GM10847 (cell line): ENCODE results near the gene USP33.

ENCODE experiments used
- POLR2A ChIP-seq: IDR thresholded peaks from 2 replicates; pipeline ENCODE4 v1.6.1; 2011; ENCODE audit not compliant: insufficient read length; ENCODE audit errors: extremely low read depth

The USP33 gene

DNA sequence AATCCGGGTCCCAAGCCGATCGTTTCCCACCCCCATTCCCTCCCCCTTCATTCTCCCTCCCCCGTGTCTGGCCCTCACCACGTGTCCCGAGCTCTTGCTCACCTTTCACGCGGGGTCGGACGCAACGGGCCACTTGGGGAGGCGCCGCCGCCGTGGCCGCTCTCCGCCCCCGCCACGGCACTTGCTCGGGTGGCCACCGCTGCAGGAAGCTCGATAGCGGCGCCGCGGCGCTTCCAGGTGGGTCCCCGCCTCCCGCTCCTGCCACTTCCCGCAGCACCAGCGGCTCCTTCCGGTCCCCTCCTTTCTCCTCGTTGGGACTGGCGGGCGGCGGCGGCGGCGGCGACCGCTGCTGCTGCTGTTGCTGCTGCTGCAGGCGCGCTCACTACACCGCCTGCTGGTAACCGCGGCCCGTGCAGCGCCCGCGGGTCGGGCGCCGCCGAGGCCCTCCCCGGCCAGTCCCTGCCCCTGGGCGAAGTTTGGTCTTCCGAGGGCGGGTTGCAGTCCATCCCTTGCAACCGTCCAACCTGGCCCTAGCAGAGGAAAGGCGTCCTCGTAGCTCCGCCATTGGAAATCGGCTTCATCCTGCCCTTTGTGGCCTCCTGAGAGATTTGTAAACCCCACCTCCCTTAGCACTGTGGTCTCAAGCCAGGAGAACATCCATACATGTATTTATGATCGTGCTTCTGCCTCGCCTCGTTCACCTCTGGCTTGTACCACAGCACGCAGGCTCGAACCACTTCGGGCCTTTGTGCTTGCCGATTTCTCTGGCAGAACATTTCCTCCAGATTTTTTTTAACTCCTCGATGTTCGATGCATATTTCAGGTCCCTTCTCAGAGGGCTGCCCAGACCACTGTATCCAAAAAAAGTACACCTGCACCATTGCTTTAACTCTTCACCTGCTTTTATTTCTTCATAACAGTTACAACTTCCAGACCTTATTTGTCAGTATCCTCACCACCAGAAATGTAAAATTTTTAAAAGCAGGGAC lies 76.2 kb downstream of the USP33 start:
- peak; percentile 77 for TF ChIP-seq POLR2A

DNA sequence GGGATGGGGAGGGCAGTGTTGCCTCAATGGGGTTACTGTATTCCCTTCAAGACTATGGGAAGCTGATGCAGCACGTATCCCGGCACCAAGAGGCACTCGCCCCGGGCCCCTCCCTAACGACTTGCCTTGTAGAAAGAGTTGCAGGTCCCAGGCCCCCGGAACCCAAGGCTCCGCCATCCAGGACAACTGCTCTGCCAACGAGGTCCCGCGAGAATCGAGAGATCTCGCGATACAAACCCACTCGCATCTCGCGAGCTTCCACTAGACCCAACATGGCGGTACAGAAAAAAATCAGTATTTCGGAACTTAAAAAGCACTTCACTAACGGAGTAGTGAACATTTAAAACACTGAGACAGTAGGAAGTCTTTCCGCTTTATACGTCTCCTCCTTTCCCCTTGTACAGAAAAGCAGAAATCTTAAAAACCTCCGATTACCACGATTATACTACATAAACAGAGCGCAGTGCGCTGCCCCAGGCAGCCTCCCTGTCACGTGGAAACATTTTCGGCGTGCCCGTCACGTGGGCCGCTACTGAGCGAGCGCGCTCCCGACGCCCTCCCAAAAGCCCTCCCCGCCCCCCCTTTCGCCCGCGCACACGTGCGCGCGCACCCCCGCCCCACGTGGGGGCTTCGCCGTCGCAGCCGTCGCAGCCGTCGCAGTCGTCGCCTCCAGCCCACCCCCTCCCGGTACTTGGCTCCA lies 77.0 kb downstream of the USP33 start, which contains the start of gene ZZZ3:
Gene ZZZ3 (minus strand): TSS at position 199 of the 700 bp plus-strand sequence. CDS start 49,304 bp downstream, outside the sequence.
- TF ChIP-seq POLR2A, result peak; percentile 76

DNA sequence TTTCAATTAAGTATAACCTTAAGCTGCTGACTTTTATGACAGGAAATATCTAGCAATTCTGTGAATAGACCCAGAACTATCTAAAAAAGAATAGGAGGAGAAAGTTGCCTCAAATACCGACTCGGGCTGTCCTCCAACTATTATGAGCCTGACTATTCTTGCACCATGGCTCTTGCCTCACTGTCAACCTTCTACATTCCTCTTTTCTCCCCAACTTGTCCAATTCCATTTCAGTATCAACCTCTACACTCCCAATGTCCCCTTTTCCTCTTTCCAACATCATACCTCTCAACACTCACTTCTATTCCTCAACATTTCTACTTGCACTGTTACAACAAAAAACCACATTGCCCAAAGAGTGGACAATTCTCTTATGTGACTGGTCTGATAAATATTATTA lies 79.5 kb downstream of the USP33 start:
- no peak for TF ChIP-seq POLR2A

DNA sequence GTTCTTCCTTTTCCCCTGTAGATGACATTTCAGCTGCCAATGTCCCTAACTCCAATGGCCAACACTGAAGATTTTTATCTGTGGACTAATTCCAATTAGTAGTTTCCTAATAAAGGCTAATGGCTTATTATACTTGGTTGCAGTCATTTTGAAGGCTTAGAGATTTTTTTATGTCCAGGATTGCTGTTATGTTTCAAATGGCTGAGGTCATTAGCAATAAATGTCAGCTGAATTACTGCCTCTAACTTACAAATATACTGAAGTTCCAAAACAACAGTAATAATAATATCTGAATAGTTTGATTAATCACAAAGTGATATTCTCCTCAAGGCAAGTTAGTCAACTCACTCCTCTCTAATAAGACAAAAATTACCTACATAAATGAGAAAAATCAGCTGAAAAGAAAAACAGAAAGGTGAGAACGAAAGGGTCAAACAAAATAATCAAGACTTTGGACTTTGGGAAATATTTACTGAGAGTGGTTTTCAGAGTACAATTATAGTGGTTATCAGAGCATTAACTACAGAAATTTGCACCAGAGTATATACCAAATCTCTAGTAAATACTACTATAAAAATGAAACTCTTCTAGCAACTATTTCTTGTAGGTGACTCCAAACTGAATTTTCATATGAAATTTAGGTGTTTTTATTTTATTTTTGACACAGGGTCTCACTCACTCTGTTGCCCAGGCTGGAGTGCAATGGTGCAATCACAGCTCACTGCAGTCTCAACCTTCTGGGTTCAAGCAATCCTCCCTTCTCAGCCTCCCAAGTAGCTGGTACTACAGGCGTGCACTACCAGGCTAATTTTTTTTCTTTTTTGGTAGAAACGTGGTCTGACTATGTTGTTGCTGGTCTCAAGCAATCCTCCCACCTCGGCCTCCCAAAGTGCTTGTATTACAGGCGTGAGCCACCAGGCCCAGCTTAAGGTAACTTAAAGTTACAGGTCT lies 80.7 kb downstream of the USP33 start:
- no peak for TF ChIP-seq POLR2A

DNA sequence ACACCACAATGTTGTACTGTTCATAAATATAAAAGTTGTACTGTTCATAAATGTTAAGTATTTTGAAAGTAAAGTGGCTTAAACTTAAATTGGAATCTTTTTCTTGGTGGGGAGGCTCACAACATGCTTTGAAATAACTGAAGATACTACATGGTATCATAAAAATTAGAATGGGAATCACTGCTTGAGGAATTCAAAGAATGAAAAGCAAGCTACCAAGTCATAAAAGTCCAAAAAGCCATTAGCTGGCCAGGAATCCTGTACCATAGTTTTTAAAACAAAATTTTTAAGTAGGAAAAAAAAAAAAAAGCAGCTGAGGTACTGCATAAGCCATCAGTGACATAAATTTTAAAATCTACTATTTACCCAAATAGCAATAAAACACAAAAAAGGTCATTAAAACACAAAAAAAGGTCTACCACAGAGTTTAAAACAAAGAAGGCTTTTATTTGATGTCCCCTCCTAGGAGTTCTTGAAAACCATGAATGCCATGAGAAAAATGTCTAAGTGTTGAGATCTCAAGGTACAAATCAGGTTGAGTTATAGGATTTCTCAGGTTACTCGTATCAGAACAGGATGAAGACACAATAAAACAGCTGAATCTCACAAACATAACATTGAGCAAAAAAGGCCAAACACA lies 85.8 kb downstream of the USP33 start:
- TF ChIP-seq POLR2A, result no peak

DNA sequence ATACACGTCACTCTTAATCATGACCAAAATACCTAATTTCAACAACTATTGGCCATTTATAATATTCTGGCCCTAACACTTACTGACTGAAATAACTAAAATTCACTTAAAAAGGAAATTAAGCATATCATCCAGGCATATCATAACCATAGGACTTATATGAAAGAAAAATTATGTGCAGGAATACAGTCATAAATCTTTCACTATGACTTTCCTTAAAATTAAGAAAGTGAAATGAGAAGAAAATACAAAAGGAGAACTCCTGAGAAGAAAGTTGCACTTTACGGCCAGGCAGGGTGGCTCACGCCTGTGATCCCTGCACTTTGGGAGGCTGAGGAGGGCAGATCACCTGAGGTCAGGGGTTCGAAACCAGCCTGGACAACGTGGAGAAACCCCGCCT lies 86.6 kb downstream of the USP33 start:
- TF ChIP-seq POLR2A, result no peak

DNA sequence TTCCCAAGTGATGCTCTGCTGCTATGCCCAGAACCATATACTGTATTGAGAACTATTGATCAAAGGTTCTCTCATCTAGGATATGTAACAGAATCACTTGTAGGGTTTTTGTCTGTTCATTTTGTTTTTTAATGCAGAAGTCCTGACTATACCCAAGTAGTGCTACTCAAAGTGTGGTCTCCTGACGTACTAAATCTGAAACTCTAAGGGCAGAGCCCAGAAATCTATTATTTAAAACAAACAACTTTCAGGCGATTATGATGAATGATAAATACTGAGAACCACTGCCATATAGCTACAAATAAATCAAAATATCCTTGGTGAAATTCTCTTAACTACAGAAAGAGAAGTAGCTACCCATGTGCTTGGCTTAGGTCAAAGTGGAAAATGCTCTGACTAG lies 87.3 kb downstream of the USP33 start:
- TF ChIP-seq POLR2A, result no peak

DNA sequence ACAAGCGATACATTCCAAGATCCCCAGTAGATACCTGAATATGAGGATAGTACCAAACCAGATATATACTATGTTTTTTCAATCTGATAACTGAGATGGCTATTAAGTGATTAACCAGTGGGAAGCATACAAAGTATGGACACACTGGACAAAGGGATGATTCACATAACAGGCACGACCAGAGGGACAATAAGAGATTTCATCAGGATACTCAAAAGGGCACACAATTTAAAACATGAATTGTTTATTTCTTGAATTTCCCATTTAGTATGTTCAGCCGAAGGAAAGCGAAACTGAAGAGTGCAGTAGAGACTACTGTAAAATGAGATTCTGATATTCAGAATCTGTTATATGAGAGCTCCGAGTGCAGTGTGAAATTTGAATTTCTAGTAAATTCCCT lies 87.8 kb downstream of the USP33 start:
- no peak for TF ChIP-seq POLR2A

DNA sequence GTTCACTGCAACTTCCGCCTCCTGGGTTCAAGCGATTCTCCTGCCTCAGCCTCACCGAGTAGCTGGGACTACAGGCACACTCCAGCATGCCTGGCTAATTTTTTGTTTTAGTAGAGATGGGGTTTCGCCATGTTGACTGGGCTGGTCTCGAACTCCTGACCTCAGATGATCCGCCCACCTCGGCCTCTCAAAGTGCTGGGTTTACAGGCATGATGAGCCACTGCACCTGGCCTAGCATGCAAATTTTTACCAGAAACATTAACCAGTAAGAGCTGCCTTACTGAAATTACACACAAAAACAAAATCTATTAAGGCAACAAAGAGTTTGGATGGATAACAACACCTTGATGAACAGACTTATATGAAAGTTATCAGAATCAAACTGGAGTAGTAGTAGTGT lies 89.3 kb downstream of the USP33 start:
- no peak for TF ChIP-seq POLR2A

DNA sequence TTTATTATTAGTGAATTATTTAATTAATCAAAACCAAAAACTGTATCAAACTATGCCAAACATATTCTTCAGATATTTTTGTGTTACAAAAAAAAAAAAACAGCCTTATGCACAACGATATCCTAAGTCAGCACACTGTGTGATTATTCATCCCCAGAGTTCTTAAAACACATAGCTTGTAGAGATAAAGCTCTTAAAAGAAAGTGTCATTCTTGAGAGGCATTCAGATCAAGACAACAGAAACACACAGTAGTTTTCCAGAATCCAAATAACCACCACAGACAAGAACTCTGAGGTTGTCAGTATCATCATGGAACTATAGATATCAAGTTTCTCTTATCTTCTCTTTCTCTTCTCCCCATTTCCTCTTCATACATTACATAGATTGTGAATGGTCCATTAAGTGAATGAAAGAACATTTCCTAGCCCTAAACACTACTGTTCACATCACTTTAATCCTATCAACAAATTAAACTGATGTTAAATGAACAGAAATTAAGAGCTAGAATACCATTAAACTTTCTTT lies 90.7 kb downstream of the USP33 start:
- TF ChIP-seq POLR2A, result no peak

DNA sequence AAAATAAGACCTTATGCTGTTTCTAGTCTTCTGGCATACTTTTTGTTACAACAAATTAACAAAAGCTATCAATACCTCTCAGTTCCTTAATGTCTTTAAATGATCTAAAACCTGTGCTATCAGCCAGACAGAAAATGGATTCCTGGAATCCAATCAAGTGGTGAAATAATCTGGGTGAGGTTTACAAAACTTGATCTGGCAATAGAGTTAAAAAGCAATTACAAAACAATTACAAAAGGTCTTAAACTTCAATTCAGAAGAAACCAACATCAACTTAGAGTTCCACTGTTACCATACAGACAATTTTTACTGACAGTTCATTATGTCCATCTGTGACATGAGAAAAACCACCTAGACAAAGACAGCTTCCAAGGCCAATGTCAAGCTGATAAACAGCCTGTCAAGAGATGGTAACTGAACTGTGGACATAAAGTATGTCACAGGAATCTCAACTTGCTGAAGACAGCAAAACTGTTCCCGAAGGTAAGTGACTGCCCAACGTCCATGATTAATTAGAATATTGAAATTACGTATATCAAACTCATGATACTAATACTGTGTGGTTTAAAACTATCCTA lies 94.6 kb downstream of the USP33 start:
- no peak for TF ChIP-seq POLR2A

DNA sequence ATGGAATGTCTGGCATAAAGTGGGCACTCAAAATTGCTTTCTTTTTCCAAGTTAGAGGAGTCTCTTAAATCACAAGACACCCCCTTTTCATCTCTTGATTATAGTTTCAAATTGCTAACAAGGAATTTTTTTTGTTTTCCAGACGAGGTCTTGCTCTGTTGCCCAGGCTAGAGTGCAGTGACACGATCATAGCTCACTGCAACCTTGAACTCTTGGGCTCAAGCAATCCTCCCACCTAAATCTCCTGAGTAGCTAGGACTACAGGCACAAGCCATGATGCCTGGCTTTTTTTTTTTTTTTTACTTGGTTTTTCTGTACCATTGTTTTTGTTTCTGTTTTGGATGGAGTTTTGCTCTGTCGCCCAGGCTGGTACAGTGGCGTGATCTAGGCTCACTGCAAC lies 98.0 kb downstream of the USP33 start:
- TF ChIP-seq POLR2A, result no peak

DNA sequence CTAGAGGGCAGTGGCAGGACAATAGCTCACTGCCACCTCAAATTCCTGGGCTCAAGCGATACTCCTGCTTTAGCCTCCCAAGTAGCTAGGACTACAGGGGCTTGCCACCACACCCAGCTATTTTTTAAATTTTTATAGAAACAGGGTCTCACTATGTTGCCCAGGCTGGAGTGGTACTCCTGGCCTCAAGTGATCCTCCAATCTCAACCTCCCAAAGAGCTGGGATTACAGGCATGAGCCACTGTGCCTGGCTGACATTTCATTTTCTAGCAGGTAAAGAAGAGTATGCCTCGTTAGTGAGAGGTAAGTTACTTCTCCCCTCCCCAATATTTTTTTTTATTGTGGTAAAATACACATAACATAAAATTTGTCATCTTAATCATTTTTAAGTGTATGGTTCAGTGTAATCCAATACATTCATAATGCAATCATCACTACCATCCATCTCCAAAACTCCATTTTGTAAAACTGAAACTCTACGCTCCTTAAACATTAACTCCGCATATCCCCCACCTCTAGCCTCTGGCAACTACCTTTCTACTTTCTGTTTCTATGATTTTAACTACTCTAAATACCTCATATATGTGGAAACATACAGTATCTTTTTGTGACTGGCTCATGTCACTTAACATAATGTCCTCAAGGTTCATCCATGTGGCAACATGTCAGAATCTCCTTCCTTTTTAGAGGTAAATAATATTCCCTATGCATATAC lies 99.6 kb downstream of the USP33 start:
- TF ChIP-seq POLR2A, result no peak
